GM23338 (cell line): ENCODE measurements around the gene CTTNBP2. TPM values are rescaled to one million over a fixed set of nuclear protein-coding genes. Genes with fewer than 3 reads are reported as not detected.

Source experiments
- ATAC-seq: fragments of 200-7000 bp; cut with Tn5 transposase; 3 replicates; pipeline ENCODE4 v1.9.1; 2020
- DNase-seq: peaks from one replicate; pipeline ENCODE4 v3.0.0-alpha.2; 2015; ENCODE audit warnings: low spot score
- H2AFZ ChIP-seq: fragments of 200-600 bp; sonication (generic); 2 replicates; pipeline ENCODE4 v1.8.0; 2016; ENCODE audit warnings: antibody characterized with exemption, mild to moderate bottlenecking, moderate library complexity
- H3F3A ChIP-seq: fragments of 200-600 bp; sonication (generic); replicated peaks from 2 replicates; pipeline ENCODE4 v1.8.0; 2017; ENCODE audit warnings: antibody characterized with exemption, mixed run types, low read depth
- H3K27ac ChIP-seq: fragments of 200-600 bp; sonication (generic); 2 replicates; pipeline ENCODE4 v1.6.1; 2016; ENCODE audit warnings: low read depth
- H3K27me3 ChIP-seq: fragments of 200-600 bp; sonication (generic); 2 replicates; pipeline ENCODE4 v1.8.0; 2016; ENCODE audit warnings: mild to moderate bottlenecking, mixed run types, moderate library complexity; ENCODE audit not compliant: insufficient read depth
- H3K36me3 ChIP-seq: fragments of 200-600 bp; sonication (generic); 2 replicates; pipeline ENCODE4 v1.8.0; 2016; ENCODE audit warnings: mild to moderate bottlenecking; ENCODE audit not compliant: insufficient read depth
- H3K4me1 ChIP-seq: fragments of 200-600 bp; sonication (generic); 2 replicates; pipeline ENCODE4 v1.8.0; 2016; ENCODE audit warnings: mild to moderate bottlenecking, moderate library complexity; ENCODE audit not compliant: insufficient read depth
- H3K4me2 ChIP-seq: fragments of 200-600 bp; sonication (generic); 2 replicates; pipeline ENCODE4 v1.7.1; 2017; ENCODE audit warnings: mixed run types
- H3K4me3 ChIP-seq: fragments of 200-600 bp; sonication (generic); 2 replicates; pipeline ENCODE4 v1.6.1; 2016; ENCODE audit warnings: mixed run types
- H3K79me2 ChIP-seq: fragments of 200-600 bp; sonication (generic); replicated peaks from 2 replicates; pipeline ENCODE4 v1.8.0; 2017; ENCODE audit warnings: mild to moderate bottlenecking; ENCODE audit not compliant: insufficient read depth
- H3K9me2 ChIP-seq: fragments of 200-600 bp; sonication (generic); 2 replicates; pipeline ENCODE4 v1.8.0; 2017; ENCODE audit not compliant: insufficient read depth
- H4K20me1 ChIP-seq: fragments of 200-600 bp; sonication (generic); replicated peaks from 2 replicates; pipeline ENCODE4 v1.8.0; 2017; ENCODE audit warnings: mild to moderate bottlenecking; ENCODE audit not compliant: insufficient read depth
- H3K27ac Mint-ChIP-seq: 2 replicates; pipeline ENCODE4 v1.8.0; 2020; ENCODE audit warnings: inconsistent platforms, mild to moderate bottlenecking, moderate library complexity, mixed read lengths
- H3K27me3 Mint-ChIP-seq: 3 replicates; pipeline ENCODE4 v1.8.0; 2022; ENCODE audit warnings: low read depth, mild to moderate bottlenecking, moderate library complexity, mixed read lengths, inconsistent platforms; ENCODE audit not compliant: insufficient read depth, poor library complexity
- H3K36me3 Mint-ChIP-seq: 3 replicates; pipeline ENCODE4 v1.8.0; 2021; ENCODE audit warnings: low read depth, mild to moderate bottlenecking, inconsistent platforms, moderate library complexity, mixed read lengths
- H3K4me1 Mint-ChIP-seq: 3 replicates; pipeline ENCODE4 v1.8.0; 2020; ENCODE audit warnings: mild to moderate bottlenecking, inconsistent platforms, mixed read lengths
- H3K4me3 Mint-ChIP-seq: 3 replicates; pipeline ENCODE4 v1.8.0; 2021; ENCODE audit warnings: moderate library complexity, mild to moderate bottlenecking, inconsistent platforms, mixed read lengths
- H3K9me3 Mint-ChIP-seq: 3 replicates; pipeline ENCODE4 v1.8.0; 2020; ENCODE audit warnings: moderate library complexity, mild to moderate bottlenecking, inconsistent platforms, mixed read lengths
- JUNB ChIP-seq: IDR thresholded peaks from one replicate; pipeline ENCODE4 v1.6.1; 2016; ENCODE audit warnings: antibody characterized with exemption; ENCODE audit not compliant: unreplicated experiment
- REST ChIP-seq: IDR thresholded peaks from one replicate; pipeline ENCODE4 v1.6.1; 2018; ENCODE audit warnings: antibody characterized with exemption; ENCODE audit not compliant: unreplicated experiment
- ZNF331 ChIP-seq: fragments of 250-450 bp; sonication (Bioruptor Pico); IDR thresholded peaks from 2 replicates; pipeline ENCODE4 v1.5.0; 2020; ENCODE audit warnings: low read depth, mild to moderate bottlenecking, moderate library complexity
- polyA plus RNA-seq: library from polyadenylated mRNA; unstranded; fragments of >200 nt; fragmentation: Nextera tagmentation; extraction: Ambion mirVana; gene quantifications from 2 replicates; pipeline ENCODE4 v1.2.1, GENCODE V29; 2016
- total RNA-seq: library from RNA; depleted of rRNA; stranded (reverse); fragments of >200 nt; shearing (Covaris generic); gene quantifications from 2 replicates; pipeline ENCODE4 v1.2.3, GENCODE V29; 2014
- TF ChIP-seq, protein P1 (sequence below): fragments of 250-450 bp; sonication (Bioruptor Pico); IDR thresholded peaks from 2 replicates; pipeline ENCODE4 v1.5.0; 2020; ENCODE audit warnings: mild to moderate bottlenecking, moderate library complexity
- TF ChIP-seq, protein P2 (sequence below), 2 experiments: fragments of 200-600 bp in 1 of 2; sonication (generic) in 1 of 2; conservative IDR thresholded peaks; 2 replicates each; pipeline versions ENCODE4 v1.5.1 to v1.6.1; 2016 to 2017; ENCODE audit warnings: antibody characterized with exemption in 2 of 2, low read depth in 2 of 2, mild to moderate bottlenecking in 2 of 2, moderate library complexity in 1 of 2
- TF ChIP-seq, protein P3 (sequence below): IDR thresholded peaks from 2 replicates; pipeline ENCODE4 v1.6.1; 2016; ENCODE audit warnings: antibody characterized with exemption

Gene CTTNBP2
- total and polyA plus RNA-seq, 2 experiments from 2014 or later = 26.8 to 30.7 TPM

GRCh38 chr7:117829450-117830117, 43.7 kb downstream of the CTTNBP2 start:
- Histone ChIP-seq H3K4me3 (no peak overlapping the region), H3K27me3 (no peaks in the 10 kb centered on the region), H3K9me2 (no peaks in the 10 kb centered on the region; the same call in 1 of the 2 replicates), H2AFZ (no peak overlapping the region), H4K20me1 (0 out of 2 replicates have a peak, but pooled peaks cover 6% of the 10 kb centered on the region), H3K36me3 (no peaks in the 10 kb centered on the region; the same call in 1 of the 2 replicates), H3F3A (no peaks in the 10 kb centered on the region), H3K4me2 (no peak overlapping the region), H3K27ac (no peak overlapping the region), H3K4me1 (peaks cover 13% of the 10 kb centered on the region), H3K79me2 (peaks cover 24% of the 10 kb centered on the region)
- no peaks in the 10 kb centered on the region for H3K27me3 Mint-ChIP-seq
- H3K9me3 Mint-ChIP-seq = peaks cover 6% of the 10 kb centered on the region
- TF ChIP-seq, protein P1, sequence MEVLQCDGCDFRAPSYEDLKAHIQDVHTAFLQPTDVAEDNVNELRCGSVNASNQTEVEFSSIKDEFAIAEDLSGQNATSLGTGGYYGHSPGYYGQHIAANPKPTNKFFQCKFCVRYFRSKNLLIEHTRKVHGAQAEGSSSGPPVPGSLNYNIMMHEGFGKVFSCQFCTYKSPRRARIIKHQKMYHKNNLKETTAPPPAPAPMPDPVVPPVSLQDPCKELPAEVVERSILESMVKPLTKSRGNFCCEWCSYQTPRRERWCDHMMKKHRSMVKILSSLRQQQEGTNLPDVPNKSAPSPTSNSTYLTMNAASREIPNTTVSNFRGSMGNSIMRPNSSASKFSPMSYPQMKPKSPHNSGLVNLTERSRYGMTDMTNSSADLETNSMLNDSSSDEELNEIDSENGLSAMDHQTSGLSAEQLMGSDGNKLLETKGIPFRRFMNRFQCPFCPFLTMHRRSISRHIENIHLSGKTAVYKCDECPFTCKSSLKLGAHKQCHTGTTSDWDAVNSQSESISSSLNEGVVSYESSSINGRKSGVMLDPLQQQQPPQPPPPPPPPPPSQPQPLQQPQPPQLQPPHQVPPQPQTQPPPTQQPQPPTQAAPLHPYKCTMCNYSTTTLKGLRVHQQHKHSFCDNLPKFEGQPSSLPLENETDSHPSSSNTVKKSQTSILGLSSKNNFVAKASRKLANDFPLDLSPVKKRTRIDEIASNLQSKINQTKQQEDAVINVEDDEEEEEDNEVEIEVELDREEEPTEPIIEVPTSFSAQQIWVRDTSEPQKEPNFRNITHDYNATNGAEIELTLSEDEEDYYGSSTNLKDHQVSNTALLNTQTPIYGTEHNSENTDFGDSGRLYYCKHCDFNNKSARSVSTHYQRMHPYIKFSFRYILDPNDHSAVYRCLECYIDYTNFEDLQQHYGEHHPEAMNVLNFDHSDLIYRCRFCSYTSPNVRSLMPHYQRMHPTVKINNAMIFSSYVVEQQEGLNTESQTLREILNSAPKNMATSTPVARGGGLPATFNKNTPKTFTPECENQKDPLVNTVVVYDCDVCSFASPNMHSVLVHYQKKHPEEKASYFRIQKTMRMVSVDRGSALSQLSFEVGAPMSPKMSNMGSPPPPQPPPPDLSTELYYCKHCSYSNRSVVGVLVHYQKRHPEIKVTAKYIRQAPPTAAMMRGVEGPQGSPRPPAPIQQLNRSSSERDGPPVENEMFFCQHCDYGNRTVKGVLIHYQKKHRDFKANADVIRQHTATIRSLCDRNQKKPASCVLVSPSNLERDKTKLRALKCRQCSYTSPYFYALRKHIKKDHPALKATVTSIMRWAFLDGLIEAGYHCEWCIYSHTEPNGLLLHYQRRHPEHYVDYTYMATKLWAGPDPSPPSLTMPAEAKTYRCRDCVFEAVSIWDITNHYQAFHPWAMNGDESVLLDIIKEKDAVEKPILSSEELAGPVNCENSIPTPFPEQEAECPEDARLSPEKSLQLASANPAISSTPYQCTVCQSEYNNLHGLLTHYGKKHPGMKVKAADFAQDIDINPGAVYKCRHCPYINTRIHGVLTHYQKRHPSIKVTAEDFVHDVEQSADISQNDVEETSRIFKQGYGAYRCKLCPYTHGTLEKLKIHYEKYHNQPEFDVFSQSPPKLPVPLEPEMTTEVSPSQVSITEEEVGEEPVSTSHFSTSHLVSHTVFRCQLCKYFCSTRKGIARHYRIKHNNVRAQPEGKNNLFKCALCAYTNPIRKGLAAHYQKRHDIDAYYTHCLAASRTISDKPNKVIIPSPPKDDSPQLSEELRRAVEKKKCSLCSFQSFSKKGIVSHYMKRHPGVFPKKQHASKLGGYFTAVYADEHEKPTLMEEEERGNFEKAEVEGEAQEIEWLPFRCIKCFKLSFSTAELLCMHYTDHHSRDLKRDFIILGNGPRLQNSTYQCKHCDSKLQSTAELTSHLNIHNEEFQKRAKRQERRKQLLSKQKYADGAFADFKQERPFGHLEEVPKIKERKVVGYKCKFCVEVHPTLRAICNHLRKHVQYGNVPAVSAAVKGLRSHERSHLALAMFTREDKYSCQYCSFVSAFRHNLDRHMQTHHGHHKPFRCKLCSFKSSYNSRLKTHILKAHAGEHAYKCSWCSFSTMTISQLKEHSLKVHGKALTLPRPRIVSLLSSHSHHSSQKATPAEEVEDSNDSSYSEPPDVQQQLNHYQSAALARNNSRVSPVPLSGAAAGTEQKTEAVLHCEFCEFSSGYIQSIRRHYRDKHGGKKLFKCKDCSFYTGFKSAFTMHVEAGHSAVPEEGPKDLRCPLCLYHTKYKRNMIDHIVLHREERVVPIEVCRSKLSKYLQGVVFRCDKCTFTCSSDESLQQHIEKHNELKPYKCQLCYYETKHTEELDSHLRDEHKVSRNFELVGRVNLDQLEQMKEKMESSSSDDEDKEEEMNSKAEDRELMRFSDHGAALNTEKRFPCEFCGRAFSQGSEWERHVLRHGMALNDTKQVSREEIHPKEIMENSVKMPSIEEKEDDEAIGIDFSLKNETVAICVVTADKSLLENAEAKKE = no peak
- TF ChIP-seq ZNF331 = no peak
- no peak for TF ChIP-seq REST
- TF ChIP-seq, protein P2, sequence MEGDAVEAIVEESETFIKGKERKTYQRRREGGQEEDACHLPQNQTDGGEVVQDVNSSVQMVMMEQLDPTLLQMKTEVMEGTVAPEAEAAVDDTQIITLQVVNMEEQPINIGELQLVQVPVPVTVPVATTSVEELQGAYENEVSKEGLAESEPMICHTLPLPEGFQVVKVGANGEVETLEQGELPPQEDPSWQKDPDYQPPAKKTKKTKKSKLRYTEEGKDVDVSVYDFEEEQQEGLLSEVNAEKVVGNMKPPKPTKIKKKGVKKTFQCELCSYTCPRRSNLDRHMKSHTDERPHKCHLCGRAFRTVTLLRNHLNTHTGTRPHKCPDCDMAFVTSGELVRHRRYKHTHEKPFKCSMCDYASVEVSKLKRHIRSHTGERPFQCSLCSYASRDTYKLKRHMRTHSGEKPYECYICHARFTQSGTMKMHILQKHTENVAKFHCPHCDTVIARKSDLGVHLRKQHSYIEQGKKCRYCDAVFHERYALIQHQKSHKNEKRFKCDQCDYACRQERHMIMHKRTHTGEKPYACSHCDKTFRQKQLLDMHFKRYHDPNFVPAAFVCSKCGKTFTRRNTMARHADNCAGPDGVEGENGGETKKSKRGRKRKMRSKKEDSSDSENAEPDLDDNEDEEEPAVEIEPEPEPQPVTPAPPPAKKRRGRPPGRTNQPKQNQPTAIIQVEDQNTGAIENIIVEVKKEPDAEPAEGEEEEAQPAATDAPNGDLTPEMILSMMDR (conservative IDR thresholded peaks at IDR 0.05; ENCODE audit: low read depth in 2 of 2) = 0 out of 4 replicates have a peak, but pooled peaks have one; percentile 12 to 18
- TF ChIP-seq, protein P3, sequence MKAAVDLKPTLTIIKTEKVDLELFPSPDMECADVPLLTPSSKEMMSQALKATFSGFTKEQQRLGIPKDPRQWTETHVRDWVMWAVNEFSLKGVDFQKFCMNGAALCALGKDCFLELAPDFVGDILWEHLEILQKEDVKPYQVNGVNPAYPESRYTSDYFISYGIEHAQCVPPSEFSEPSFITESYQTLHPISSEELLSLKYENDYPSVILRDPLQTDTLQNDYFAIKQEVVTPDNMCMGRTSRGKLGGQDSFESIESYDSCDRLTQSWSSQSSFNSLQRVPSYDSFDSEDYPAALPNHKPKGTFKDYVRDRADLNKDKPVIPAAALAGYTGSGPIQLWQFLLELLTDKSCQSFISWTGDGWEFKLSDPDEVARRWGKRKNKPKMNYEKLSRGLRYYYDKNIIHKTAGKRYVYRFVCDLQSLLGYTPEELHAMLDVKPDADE = no peak
- TF ChIP-seq JUNB = no peak
- no peak overlapping the region for H3K27ac Mint-ChIP-seq
- H3K4me3 Mint-ChIP-seq = no peak overlapping the region
- ATAC-seq (peak; percentile 81), DNase-seq (no peak)
- peaks cover 31% of the 10 kb centered on the region for H3K36me3 Mint-ChIP-seq
- peaks cover 46% of the 10 kb centered on the region for H3K4me1 Mint-ChIP-seq
